ENCODE measurements around the gene PRDM16. TPM values are rescaled to one million over a fixed set of nuclear protein-coding genes. Genes with fewer than 3 reads are reported as not detected.

PRDM16 gene
- total RNA-seq, 1 experiment from 2014 or later = 0.17 TPM

- Histone ChIP-seq H2BK12ac (ENCODE audit: insufficient read length, low read depth, low read length) (no peak overlapping the region), H3K23ac (ENCODE audit: insufficient read length, low read depth, low read length) (no peak overlapping the region), H3K79me1 (ENCODE audit: insufficient read depth, low read depth, low read length, poor library complexity, severe bottlenecking) (no peaks in the 10 kb centered on the region), H3K4me1 (ENCODE audit: insufficient read depth, low read length) (no peaks in the 10 kb centered on the region), H3K56ac (ENCODE audit: insufficient read length, low read depth, low read length) (no peak overlapping the region), H3K27me3 (ENCODE audit: insufficient read depth, low read length) (no peaks in the 10 kb centered on the region), H4K5ac (ENCODE audit: insufficient read length, low read depth, low read length) (no peak overlapping the region), H2BK120ac (ENCODE audit: low read depth, low read length, poor library complexity, severe bottlenecking) (no peak overlapping the region), H2AFZ (ENCODE audit: low read length) (no peak overlapping the region), H3K27ac (ENCODE audit: insufficient read length, low read depth, low read length) (no peak overlapping the region), H3K18ac (ENCODE audit: insufficient read length, low read depth, low read length) (no peak overlapping the region), H2BK15ac (ENCODE audit: low read depth, low read length) (no peak overlapping the region), H4K8ac (replicated peaks; ENCODE audit: insufficient read length, low read depth, low read length) (no peak overlapping the region), H2BK5ac (ENCODE audit: insufficient read length, low read length) (no peak overlapping the region), H4K91ac (ENCODE audit: insufficient read length, low read depth, low read length) (no peak overlapping the region), H3K14ac (ENCODE audit: insufficient read depth, low read length) (no peak overlapping the region; the same call in 1 of the 2 replicates), H3K9me3 (ENCODE audit: control insufficient read depth, low read depth, low read length) (no peaks in the 10 kb centered on the region), H4K20me1 (ENCODE audit: control insufficient read depth, insufficient read depth, insufficient read length) (no peaks in the 10 kb centered on the region), H3T11ph (ENCODE audit: low read length) (no peak overlapping the region), H2AK5ac (ENCODE audit: insufficient read length, low read length) (no peak overlapping the region), H3K4me2 (ENCODE audit: insufficient read depth, insufficient read length, low read length) (no peak overlapping the region), H3K9ac (ENCODE audit: extremely low read depth, insufficient read length, low read length) (no peak overlapping the region), H3K23me2 (ENCODE audit: insufficient read length, low read depth, low read length, poor library complexity, severe bottlenecking) (no peaks in the 10 kb centered on the region), H3K4ac (ENCODE audit: low read depth, low read length) (no peak overlapping the region), H3K79me2 (ENCODE audit: insufficient read depth, low read length) (no peaks in the 10 kb centered on the region), H2BK20ac (ENCODE audit: low read depth, low read length, poor library complexity, severe bottlenecking) (no peak overlapping the region)
- no CpG with 5 or more reads among the region's 8 CpGs for WGBS (ENCODE audit: extremely low coverage, insufficient read length, low lambda C conversion rate)
- H3K4me3 Mint-ChIP-seq = no peak overlapping the region
- no peak for DNase-seq
- peaks cover 7% of the 10 kb centered on the region for H3K27me3 Mint-ChIP-seq (ENCODE audit: low read depth)
- H3K9me3 Mint-ChIP-seq = no peaks in the 10 kb centered on the region
- H3K36me3 Mint-ChIP-seq (ENCODE audit: insufficient read depth in 1 of 3, low read depth in 3 of 3) = no peaks in the 10 kb centered on the region
- H3K27ac Mint-ChIP-seq = no peak overlapping the region
- peaks cover 2 to 13% of the 10 kb centered on the region in 2 experiments; a peak in 3 of 4 replicates for H3K4me1 Mint-ChIP-seq
- no peak for TF ChIP-seq CTCF (conservative IDR thresholded peaks at IDR 0.05)
Observed at GRCh38 chr1:3082051-3082450, 13.0 kb downstream of the PRDM16 start.

Measured in H9 (cell line).